AG04449 (cell line): Measurements from ENCODE around the gene PGF.

Experiments used
- CTCF ChIA-PET: fragments of 350-600 bp; formaldehyde crosslinking; extraction: SDS; loops from one replicate; lab custom pipeline; 2021; ENCODE audit warnings: antibody characterized with exemption; lab: Yijun Ruan, JAX
- POLR2A ChIA-PET: fragments of 400-600, 350-600 bp; formaldehyde crosslinking; extraction: SDS; loops from one replicate; lab custom pipeline; 2020; ENCODE audit warnings: antibody characterized with exemption, inconsistent platforms; lab: Yijun Ruan, JAX
- DNase-seq: peaks from one replicate; pipeline ENCODE4 v3.0.0-alpha.2; 2010; ENCODE audit warnings: low read depth, low spot score
- H3K4me3 ChIP-seq: 2 replicates; pipeline ENCODE4 v1.5.1; 2011; ENCODE audit warnings: low read depth, mild to moderate bottlenecking, control low read depth, low read length
- CTCF ChIP-seq: IDR thresholded peaks from one replicate; pipeline ENCODE4 v1.5.1; 2011; ENCODE audit warnings: mild to moderate bottlenecking, moderate library complexity, low read length, control low read depth, inconsistent platforms; ENCODE audit not compliant: insufficient read depth; ENCODE audit errors: missing control alignments

The PGF gene

GRCh38 chr14:74921053-74921620, 34.3 kb downstream of the PGF start:
- TF ChIP-seq CTCF: no peak
- ChIA-PET POLR2A (interaction anchor here (0.7 kb wide), 1 partner anchor 181 kb away, joined by 3 read pairs; no protein-coding TSS in a partner anchor), CTCF (interaction anchor here (0.6 to 6.9 kb wide), 7 partner anchors 9 to 167 kb away, joined by 3 to 61 read pairs (median 5); no protein-coding TSS in a partner anchor)
- no peak overlapping the region for H3K4me3 ChIP-seq
- no peak for DNase-seq

GRCh38 chr14:74920281-74920680, 35.1 kb downstream of the PGF start:
- CTCF ChIA-PET: interaction anchor here (0.6 to 6.9 kb wide), 8 partner anchors 8 to 168 kb away, joined by 3 to 61 read pairs (median 6); no protein-coding TSS in a partner anchor
- TF ChIP-seq CTCF: no peak
- DNase-seq: no peak
- POLR2A ChIA-PET: no interaction called here
- H3K4me3 ChIP-seq: no peak overlapping the region

GRCh38 chr14:74919421-74920165, 35.8 kb downstream of the PGF start:
- no peak for DNase-seq
- no peak for TF ChIP-seq CTCF
- ChIA-PET POLR2A (no interaction called here), CTCF (interaction anchor here (1.0 to 6.9 kb wide), 7 partner anchors 7 to 169 kb away, joined by 3 to 61 read pairs (median 6); no protein-coding TSS in a partner anchor)
- H3K4me3 ChIP-seq: no peak overlapping the region

- no peak overlapping the region for H3K4me3 ChIP-seq
- CTCF ChIA-PET: interaction anchor here (1.0 to 6.9 kb wide), 7 partner anchors 11 to 309 kb away, joined by 3 to 79 read pairs (median 7); no protein-coding TSS in a partner anchor
- no peak for DNase-seq
- POLR2A ChIA-PET: no interaction called here
- no peak for TF ChIP-seq CTCF
Measured at GRCh38 chr14:74918380-74918779, 37.0 kb downstream of the PGF start.

GRCh38 chr14:74917646-74918081, 37.7 kb downstream of the PGF start:
- no peak for TF ChIP-seq CTCF
- POLR2A ChIA-PET: no interaction called here
- H3K4me3 ChIP-seq: no peak overlapping the region
- CTCF ChIA-PET: interaction anchor here (0.8 to 6.9 kb wide), 10 partner anchors 11 to 308 kb away, joined by 3 to 79 read pairs (median 5); no protein-coding TSS in a partner anchor
- no peak for DNase-seq

GRCh38 chr14:74917178-74917543, 38.2 kb downstream of the PGF start:
- no peak for TF ChIP-seq CTCF
- DNase-seq: no peak
- H3K4me3 ChIP-seq: no peak overlapping the region
- ChIA-PET CTCF (interaction anchor here (0.8 to 6.9 kb wide), 11 partner anchors 9 to 308 kb away, joined by 3 to 79 read pairs (median 5); no protein-coding TSS in a partner anchor), POLR2A (no interaction called here)
